ENCODE measurements around the gene PANK1. TPM values are rescaled to one million over a fixed set of nuclear protein-coding genes. Genes with fewer than 3 reads are reported as not detected.

The PANK1 gene
- total RNA-seq, 4 donors from 2014 or later, result 1.3 to 5.9 (median 4.2) TPM

DNA sequence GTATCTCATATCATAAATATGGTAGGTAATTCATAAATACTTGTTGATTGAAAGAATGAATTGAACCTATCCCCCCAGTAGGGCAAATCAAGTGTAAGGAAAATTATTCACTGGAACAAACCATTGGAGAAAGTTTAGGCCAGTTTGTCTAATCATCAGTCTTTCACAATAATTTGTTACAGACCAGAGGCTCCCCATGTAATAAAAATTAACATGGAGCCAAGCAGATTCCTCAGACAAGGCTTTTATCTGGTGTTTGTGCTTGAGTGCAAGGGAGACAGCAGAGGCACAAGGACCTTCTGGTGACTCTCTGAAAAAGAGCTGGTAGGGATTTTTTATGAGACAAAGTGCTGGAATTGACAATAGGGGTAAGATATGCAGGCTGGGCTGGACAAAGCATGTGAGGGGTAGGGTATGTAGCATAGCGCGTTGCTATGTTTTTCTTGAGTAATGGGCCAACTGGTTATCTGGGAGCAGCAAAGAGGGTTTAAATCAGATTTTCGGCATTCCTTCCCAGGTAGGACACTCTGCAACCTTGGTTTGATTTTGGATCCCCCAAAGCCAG lies 7.8 kb upstream of the PANK1 start:
- no peak for TF ChIP-seq CTCF (IDR thresholded peaks at IDR 0.05; ENCODE audit: low read depth)

GRCh38 chr10:89651916-89652573 lies 7.0 kb upstream of the PANK1 start:
- TF ChIP-seq CTCF (IDR thresholded peaks at IDR 0.05; ENCODE audit: low read depth), result no peak

- no peak for TF ChIP-seq CTCF (IDR thresholded peaks at IDR 0.05; ENCODE audit: low read depth)
Observed at GRCh38 chr10:89651205-89651915, 6.3 kb upstream of the PANK1 start.

GRCh38 chr10:89649051-89649450 lies 4.0 kb upstream of the PANK1 start:
- no peak for TF ChIP-seq CTCF (IDR thresholded peaks at IDR 0.05; ENCODE audit: low read depth)

GRCh38 chr10:89648074-89648473 lies 3.0 kb upstream of the PANK1 start:
- no peak for TF ChIP-seq CTCF (IDR thresholded peaks at IDR 0.05; ENCODE audit: low read depth)

DNA sequence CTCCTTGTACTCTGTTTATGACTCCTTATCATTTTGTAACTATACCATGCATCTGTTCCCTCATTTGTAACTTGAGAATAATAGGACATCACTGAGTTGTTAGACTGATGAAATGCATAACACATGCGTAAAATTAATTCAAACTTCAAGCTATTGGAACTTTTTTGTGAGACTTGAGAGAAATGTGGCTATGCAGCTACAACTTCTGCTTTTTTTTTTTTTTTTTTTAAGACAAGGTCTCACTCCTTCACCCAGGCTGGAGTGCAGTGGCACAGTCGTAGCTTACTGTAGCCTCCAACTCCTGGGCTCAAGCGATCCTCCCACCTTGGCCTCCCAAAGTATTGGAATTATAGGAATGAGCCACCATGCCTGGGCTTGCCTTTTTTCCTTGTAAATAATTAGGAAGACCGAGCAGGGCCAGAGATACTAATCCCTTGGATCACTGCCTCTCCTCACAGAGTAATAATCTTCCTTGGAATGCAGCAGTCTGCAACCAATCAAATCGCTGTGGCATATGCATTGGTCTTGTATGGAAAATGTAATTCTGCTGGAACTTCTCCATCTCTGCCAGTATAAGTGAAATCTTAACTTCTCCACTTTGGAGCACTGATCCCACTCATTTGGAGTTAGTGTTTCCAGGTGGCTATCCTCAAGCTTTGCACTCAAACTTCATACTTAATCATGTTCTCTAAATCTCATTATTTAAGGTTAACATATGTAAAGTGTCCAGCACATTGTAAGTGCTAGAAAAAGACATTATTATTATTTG lies 2.0 kb upstream of the PANK1 start:
- no peak for TF ChIP-seq CTCF (IDR thresholded peaks at IDR 0.05; ENCODE audit: low read depth)

GRCh38 chr10:89645742-89646172 lies 715 bp upstream of the PANK1 start:
- TF ChIP-seq CTCF (IDR thresholded peaks at IDR 0.05; ENCODE audit: low read depth), result no peak

All from subcutaneous adipose tissue (tissue), 4 donors.